ENCODE results near the gene WSCD1.

The WSCD1 gene

GRCh38 chr17:6024576-6024975 lies 45.6 kb upstream of the WSCD1 start:
- H4K20me1 ChIP-seq (ENCODE audit: insufficient read depth, low read length) = no peaks in the 10 kb centered on the region
- H3K9ac ChIP-seq (ENCODE audit: low read length) = no peak overlapping the region
- no peaks in the 10 kb centered on the region for H3K4me1 ChIP-seq (ENCODE audit: low read length)
- no peaks in the 10 kb centered on the region for H3K79me2 ChIP-seq (ENCODE audit: low read length)
- no peak overlapping the region for H3K27ac ChIP-seq (ENCODE audit: low read length)
- H3K4me2 ChIP-seq (ENCODE audit: low read length) = no peak overlapping the region
- H3K4me3 ChIP-seq (ENCODE audit: low read length) = no peak overlapping the region
- TF ChIP-seq EZH2phosphoT487 (IDR thresholded peaks at IDR 0.05; ENCODE audit: low read depth) (no peak), CTCF (IDR thresholded peaks at IDR 0.05; ENCODE audit: low read depth, low read length) (no peak)
- no peaks in the 10 kb centered on the region; the same call in 1 of the 2 replicates for H3K27me3 ChIP-seq (ENCODE audit: low read depth, low read length)
- H2AFZ ChIP-seq (ENCODE audit: low read depth, low read length) = no peak overlapping the region
- no peaks in the 10 kb centered on the region for H3K9me3 ChIP-seq (ENCODE audit: insufficient read depth, low read length)
- no peaks in the 10 kb centered on the region for H3K36me3 ChIP-seq (replicated peaks; ENCODE audit: low read depth, low read length)

- H3K79me2 ChIP-seq (ENCODE audit: low read length) = no peaks in the 10 kb centered on the region
- H2AFZ ChIP-seq (ENCODE audit: low read depth, low read length) = no peak overlapping the region
- no peaks in the 10 kb centered on the region for H3K36me3 ChIP-seq (replicated peaks; ENCODE audit: low read depth, low read length)
- H3K9ac ChIP-seq (ENCODE audit: low read length) = no peak overlapping the region
- H3K27ac ChIP-seq (ENCODE audit: low read length) = no peak overlapping the region
- no peaks in the 10 kb centered on the region for H4K20me1 ChIP-seq (ENCODE audit: insufficient read depth, low read length)
- H3K9me3 ChIP-seq (ENCODE audit: insufficient read depth, low read length) = no peaks in the 10 kb centered on the region
- H3K4me1 ChIP-seq (ENCODE audit: low read length) = no peaks in the 10 kb centered on the region
- no peak for TF ChIP-seq EZH2phosphoT487 (IDR thresholded peaks at IDR 0.05; ENCODE audit: low read depth)
- TF ChIP-seq CTCF (IDR thresholded peaks at IDR 0.05; ENCODE audit: low read depth, low read length) = no peak
- no peak overlapping the region for H3K4me2 ChIP-seq (ENCODE audit: low read length)
- H3K4me3 ChIP-seq (ENCODE audit: low read length) = no peak overlapping the region
- no peaks in the 10 kb centered on the region; the same call in 1 of the 2 replicates for H3K27me3 ChIP-seq (ENCODE audit: low read depth, low read length)
These were observed 42.7 kb upstream of the WSCD1 start for GRCh38 chr17:6027342-6028024.

- no peak for TF ChIP-seq CTCF (IDR thresholded peaks at IDR 0.05; ENCODE audit: low read depth, low read length)
- no peak for TF ChIP-seq EZH2phosphoT487 (IDR thresholded peaks at IDR 0.05; ENCODE audit: low read depth)
- H3K27me3 ChIP-seq (ENCODE audit: low read depth, low read length) = no peaks in the 10 kb centered on the region
- H3K9ac ChIP-seq (ENCODE audit: low read length) = no peak overlapping the region
- no peaks in the 10 kb centered on the region for H3K4me1 ChIP-seq (ENCODE audit: low read length)
- H3K36me3 ChIP-seq (replicated peaks; ENCODE audit: low read depth, low read length) = no peaks in the 10 kb centered on the region
- H4K20me1 ChIP-seq (ENCODE audit: insufficient read depth, low read length) = no peaks in the 10 kb centered on the region
- no peak overlapping the region for H3K4me2 ChIP-seq (ENCODE audit: low read length)
- H3K4me3 ChIP-seq (ENCODE audit: low read length) = no peak overlapping the region
- no peak overlapping the region for H2AFZ ChIP-seq (ENCODE audit: low read depth, low read length)
- no peak overlapping the region for H3K27ac ChIP-seq (ENCODE audit: low read length)
- no peaks in the 10 kb centered on the region for H3K79me2 ChIP-seq (ENCODE audit: low read length)
- no peaks in the 10 kb centered on the region for H3K9me3 ChIP-seq (ENCODE audit: insufficient read depth, low read length)
These were observed 41.9 kb upstream of the WSCD1 start for GRCh38 chr17:6028294-6028693.

GRCh38 chr17:6035801-6036394 lies 34.3 kb upstream of the WSCD1 start:
- no peaks in the 10 kb centered on the region for H3K9me3 ChIP-seq (ENCODE audit: insufficient read depth, low read length)
- no peak overlapping the region for H2AFZ ChIP-seq (ENCODE audit: low read depth, low read length)
- H3K4me3 ChIP-seq (ENCODE audit: low read length) = no peak overlapping the region
- H3K4me2 ChIP-seq (ENCODE audit: low read length) = no peak overlapping the region
- no peaks in the 10 kb centered on the region for H3K36me3 ChIP-seq (replicated peaks; ENCODE audit: low read depth, low read length)
- H3K79me2 ChIP-seq (ENCODE audit: low read length) = no peaks in the 10 kb centered on the region
- H3K27ac ChIP-seq (ENCODE audit: low read length) = no peak overlapping the region
- H3K4me1 ChIP-seq (ENCODE audit: low read length) = no peaks in the 10 kb centered on the region
- H4K20me1 ChIP-seq (ENCODE audit: insufficient read depth, low read length) = no peaks in the 10 kb centered on the region
- TF ChIP-seq CTCF (IDR thresholded peaks at IDR 0.05; ENCODE audit: low read depth, low read length) (no peak), EZH2phosphoT487 (IDR thresholded peaks at IDR 0.05; ENCODE audit: low read depth) (no peak)
- no peaks in the 10 kb centered on the region for H3K27me3 ChIP-seq (ENCODE audit: low read depth, low read length)
- no peak overlapping the region for H3K9ac ChIP-seq (ENCODE audit: low read length)
